HepG2 (cell line): Measurements from ENCODE around the gene CDX1. TPM values are rescaled to one million over a fixed set of nuclear protein-coding genes. Genes with fewer than 3 reads are reported as not detected.

Experiments
- ATAC-seq: fragments of 200-7000 bp; cut with Tn5 transposase; 3 replicates; pipeline ENCODE4 v1.9.1; 2020; ENCODE audit warnings: mild to moderate bottlenecking, moderate library complexity
- BruUV-seq: library from RNA; stranded (reverse); fragments of 400-500 nt; replicated peaks from 2 replicates; lab custom pipeline; 2021; lab: Mats Ljungman, UMichigan
- CTCF ChIA-PET: fragments of 300-600 bp; formaldehyde crosslinking; extraction: SDS; loops from one replicate; lab custom pipeline; 2021; ENCODE audit warnings: low total read pairs, inconsistent platforms, low intra/inter-chr PET ratio; lab: Yijun Ruan, JAX
- POLR2A ChIA-PET: fragments of 350-600 bp; sonication (Branson Sonifier 250); formaldehyde crosslinking; loops from one replicate; lab custom pipeline; 2020; ENCODE audit warnings: antibody characterized with exemption, inconsistent platforms; lab: Yijun Ruan, JAX
- DNase-seq: peaks from one replicate; pipeline ENCODE4 v3.0.0-alpha.2; 2015; ENCODE audit warnings: low spot score
- FAIRE-seq: peaks from 3 replicates; lab custom pipeline; 2011; peaks lifted over from hg19 to GRCh38; lab: Jason Lieb, UNC
- H2AFZ ChIP-seq: one replicate; pipeline ENCODE4 v1.6.1; 2011; ENCODE audit warnings: low read length, inconsistent platforms
- H3K27ac ChIP-seq: fragments of 300-600 bp; 3 replicates; pipeline ENCODE4 v1.8.0; 2011; ENCODE audit warnings: mixed run types, mild to moderate bottlenecking, mixed read lengths, low read length, inconsistent platforms; ENCODE audit not compliant: insufficient read depth; ENCODE audit errors: extremely low read length
- H3K27me3 ChIP-seq, 2 experiments: fragments of 200-600 bp in 1 of 2; 2 replicates in 1 of 2; 3 replicates in 1 of 2; pipeline versions ENCODE4 v1.6.0 to v1.8.0; 2011; ENCODE audit warnings: low read length in 2 of 2, mild to moderate bottlenecking in 2 of 2, moderate library complexity in 2 of 2, inconsistent platforms in 1 of 2; ENCODE audit not compliant: insufficient read depth in 2 of 2, control insufficient read depth in 1 of 2
- H3K36me3 ChIP-seq, 2 experiments: fragments of 200-600 bp in 1 of 2; replicated peaks in 1 of 2; 2 replicates in 1 of 2; 3 replicates in 1 of 2; pipeline versions ENCODE4 v1.5.1 to v1.8.0; 2011; ENCODE audit warnings: low read length in 2 of 2, inconsistent platforms in 1 of 2; ENCODE audit not compliant: insufficient read depth in 2 of 2, control insufficient read depth in 1 of 2
- H3K4me1 ChIP-seq: 2 replicates; pipeline ENCODE4 v1.5.1; 2012; ENCODE audit warnings: low read length, inconsistent platforms; ENCODE audit not compliant: insufficient read depth
- H3K4me2 ChIP-seq: 2 replicates; pipeline ENCODE4 v1.6.0; 2011; ENCODE audit warnings: low read depth, low read length, inconsistent platforms
- H3K4me3 ChIP-seq, 3 experiments: fragments of 200-600 bp in 1 of 3; sonication (generic), shearing (Covaris generic) in 1 of 3; replicated peaks in 1 of 3; 2 replicates each; pipeline ENCODE4 v1.5.1; 2011 to 2016; ENCODE audit warnings: low read length in 3 of 3, inconsistent platforms in 2 of 3, low read depth in 2 of 3, mild to moderate bottlenecking in 2 of 3, control low read depth in 1 of 3, mixed read lengths in 1 of 3; ENCODE audit not compliant: insufficient read depth in 1 of 3
- H3K79me2 ChIP-seq: one replicate; pipeline ENCODE4 v1.6.1; 2011; ENCODE audit warnings: low read length, inconsistent platforms; ENCODE audit not compliant: insufficient read depth
- H3K9ac ChIP-seq: 2 replicates; pipeline ENCODE4 v1.6.0; 2011; ENCODE audit warnings: mild to moderate bottlenecking, low read depth, low read length, inconsistent platforms; ENCODE audit not compliant: insufficient read depth
- H3K9me3 ChIP-seq: 2 replicates; pipeline ENCODE4 v1.5.1; 2012; ENCODE audit warnings: mild to moderate bottlenecking, low read length
- H4K20me1 ChIP-seq: 2 replicates; pipeline ENCODE4 v1.6.0; 2011; ENCODE audit warnings: inconsistent platforms, mild to moderate bottlenecking, low read length, moderate library complexity; ENCODE audit not compliant: insufficient read depth
- ADNP ChIP-seq: sonication (generic); formaldehyde crosslinking; IDR thresholded peaks from 2 replicates; pipeline ENCODE4 v1.4.0; 2020; ENCODE audit warnings: missing genetic modification reagents
- AGO2 ChIP-seq: fragments of 200-400 bp; formaldehyde crosslinking; optimal IDR thresholded peaks from 2 replicates; pipeline ENCODE3; 2017; ENCODE audit warnings: mild to moderate bottlenecking, low read depth, low read length, moderate library complexity
- CCDC6 ChIP-seq: sonication (generic); formaldehyde crosslinking; IDR thresholded peaks from 2 replicates; pipeline ENCODE4 v1.8.1; 2022; ENCODE audit warnings: mild to moderate bottlenecking, missing genetic modification reagents, moderate library complexity
- CEBPB ChIP-seq: IDR thresholded peaks from 2 replicates; pipeline ENCODE4 v1.6.1; 2011; ENCODE audit warnings: low read depth, low read length, improper control_type of control experiment, borderline replicate concordance
- EZH2 ChIP-seq: conservative IDR thresholded peaks from 2 replicates; pipeline ENCODE4 v1.6.1; 2012; ENCODE audit warnings: mild to moderate bottlenecking, low read depth, low read length, moderate library complexity
- FOXA3 ChIP-seq: IDR thresholded peaks from 2 replicates; pipeline ENCODE4 v1.6.1; 2016; ENCODE audit warnings: missing genetic modification reagents, missing compliant biosample characterization
- JUND ChIP-seq: sonication (generic); formaldehyde crosslinking; IDR thresholded peaks from 2 replicates; pipeline ENCODE4 v1.8.0; 2022; ENCODE audit warnings: mild to moderate bottlenecking, missing genetic modification reagents
- KDM5B ChIP-seq: sonication (generic); formaldehyde crosslinking; IDR thresholded peaks from 2 replicates; pipeline ENCODE4 v1.4.0; 2020; ENCODE audit warnings: missing genetic modification reagents, mild to moderate bottlenecking, borderline replicate concordance
- KLF6 ChIP-seq: IDR thresholded peaks from 2 replicates; pipeline ENCODE4 v1.8.0; 2016; ENCODE audit warnings: missing biosample characterization, missing genetic modification reagents
- NCOA2 ChIP-seq: sonication (generic); formaldehyde crosslinking; IDR thresholded peaks from 2 replicates; pipeline ENCODE4 v1.8.0; 2022; ENCODE audit warnings: inconsistent platforms
- PCBP1 ChIP-seq: fragments of 200-400 bp; formaldehyde crosslinking; IDR thresholded peaks from 2 replicates; pipeline ENCODE4 v1.6.1; 2017; ENCODE audit warnings: mild to moderate bottlenecking, low read depth, low read length, borderline replicate concordance
- POLR2A ChIP-seq, 2 experiments: IDR thresholded peaks; 2 replicates each; pipeline ENCODE4 v1.6.1; 2011; ENCODE audit warnings: low read depth in 2 of 2, low read length in 2 of 2, mild to moderate bottlenecking in 1 of 2, moderate library complexity in 1 of 2; ENCODE audit not compliant: insufficient read depth in 1 of 2
- TAF1 ChIP-seq: sonication (generic); formaldehyde crosslinking; IDR thresholded peaks from 2 replicates; pipeline ENCODE4 v1.4.0; 2020; ENCODE audit warnings: missing genetic modification reagents
- UBTF ChIP-seq: sonication (generic); formaldehyde crosslinking; IDR thresholded peaks from 2 replicates; pipeline ENCODE4 v1.4.0; 2020; ENCODE audit warnings: mild to moderate bottlenecking, missing genetic modification reagents
- ZBTB44 ChIP-seq: sonication (generic); formaldehyde crosslinking; IDR thresholded peaks from 2 replicates; pipeline ENCODE4 v1.4.0; 2020; ENCODE audit warnings: missing genetic modification reagents
- ZEB1 ChIP-seq: IDR thresholded peaks from 2 replicates; pipeline ENCODE4 v1.6.1; 2012; ENCODE audit warnings: mild to moderate bottlenecking, low read depth, inconsistent platforms; ENCODE audit not compliant: insufficient replicate concordance
- ZFAT ChIP-seq: sonication (generic); formaldehyde crosslinking; conservative IDR thresholded peaks from 2 replicates; pipeline ENCODE4 v1.8.1; 2023; ENCODE audit warnings: missing genetic modification reagents, inconsistent platforms
- ZNF3 ChIP-seq: IDR thresholded peaks from 2 replicates; pipeline ENCODE4 v1.7.0; 2017; ENCODE audit warnings: inconsistent platforms
- ZNF484 ChIP-seq: sonication (generic); formaldehyde crosslinking; IDR thresholded peaks from 2 replicates; pipeline ENCODE4 v1.5.1; 2020; ENCODE audit warnings: mild to moderate bottlenecking, low read depth, missing genetic modification reagents, borderline replicate concordance
- ZNF7 ChIP-seq: IDR thresholded peaks from 2 replicates; pipeline ENCODE4 v1.6.1; 2016; ENCODE audit warnings: missing biosample characterization, missing genetic modification reagents
- ZNF768 ChIP-seq: sonication (generic); formaldehyde crosslinking; IDR thresholded peaks from 2 replicates; pipeline ENCODE4 v1.4.0; 2020; ENCODE audit warnings: missing genetic modification reagents
- ZSCAN31 ChIP-seq: sonication (generic); formaldehyde crosslinking; IDR thresholded peaks from 2 replicates; pipeline ENCODE4 v1.5.0; 2020; ENCODE audit warnings: low read depth, mild to moderate bottlenecking, missing genetic modification reagents
- WGBS: methylation state at CpG from one replicate; pipeline ENCODE4 v1.1.6; 2017; ENCODE audit warnings: low lambda C conversion rate; 5-methylcytosine and 5-hydroxymethylcytosine counted together
- in situ Hi-C: cut with HindIII; loops from 2 replicates; pipeline ENCODE4 v1.10.0; 2017; ENCODE audit warnings: low pct_unique_long_range_greater_than_20kb; ENCODE audit not compliant: extremely low pct_ligation_motif_present
- intact Hi-C: fragments of 100-400 bp; cut with micrococcal nuclease; formaldehyde crosslinking; loops from one replicate; pipeline ENCODE4 v1.10.0; 2022; ENCODE audit not compliant: unreplicated experiment
- polyA plus RNA-seq, 8 experiments: library from polyadenylated mRNA; depleted of rRNA in 3 of 8; stranded (reverse) in 7 of 8; unstranded in 1 of 8; fragments of >200 nt; fragmentation: Illumina TruSeq in 4 of 8; extraction: Trizol in 4 of 8; gene quantifications; 2 replicates each; pipeline versions ENCODE4 v1.2.1 to v1.2.3, GENCODE V29; 2011 to 2016; ENCODE audit warnings: low read depth in 4 of 8, missing spikeins in 1 of 8, mixed read lengths in 1 of 8; ENCODE audit not compliant: insufficient read depth in 1 of 8
- total RNA-seq, 5 experiments: library from RNA; depleted of rRNA; stranded (reverse); fragments of >200 nt; fragmentation: Illumina TruSeq; extraction: Trizol; gene quantifications; 2 replicates each; pipeline ENCODE4 v1.2.3, GENCODE V29; 2016; ENCODE audit warnings: low read depth in 1 of 5

CDX1 gene
- total and polyA plus RNA-seq, 2 of the 13 experiments (the other 11 are each of a cell fraction or from before 2014, with no cell fraction given) = not detected

- TF ChIP-seq ZBTB44 (CRISPR knock-in tag) (no peak), POLR2A (IDR thresholded peaks at IDR 0.05; ENCODE audit: insufficient read depth in 1 of 2, low read depth in 2 of 2, low read length in 2 of 2) (peak in 1 of 2 experiments; percentile 17; a peak in 1 of 4 replicates), KDM5B (CRISPR knock-in tag) (peak; percentile 50; the same call in 1 of the 2 replicates), TAF1 (CRISPR knock-in tag) (no peak), CCDC6 (CRISPR knock-in tag) (no peak), CEBPB (peak; percentile 39; the same call in 1 of the 2 replicates), JUND (no peak), AGO2 (peak; percentile 44), ZSCAN31 (CRISPR knock-in tag) (no peak), ZNF7 (CRISPR knock-in tag) (peak; percentile 32; the same call in 1 of the 2 replicates)
Observed at GRCh38 chr5:150137997-150138396, 28.6 kb upstream of the CDX1 start (continued).

GRCh38 chr5:150138551-150139265 lies 27.9 kb upstream of the CDX1 start:
- Histone ChIP-seq H3K9me3 (no peaks in the 10 kb centered on the region), H3K27ac (peak overlapping the region; percentile 91), H3K27me3 (no peaks in the 10 kb centered on the region), H4K20me1 (no peaks in the 10 kb centered on the region), H3K9ac (peak overlapping the region; percentile 85), H3K79me2 (peaks cover 2% of the 10 kb centered on the region), H3K4me2 (peak overlapping the region; percentile 100), H3K36me3 (no peaks in the 10 kb centered on the region), H3K4me1 (peaks cover 97% of the 10 kb centered on the region), H2AFZ (no peak overlapping the region), H3K4me3 (peak overlapping the region; percentile 48 to 76 (median 64))
- in situ Hi-C loops = no loop called here
- intact Hi-C loops = loop anchor here (5.0 kb wide), 1 partner anchor 219 kb away; the partner anchor contains the start of gene TCOF1
- ChIA-PET CTCF (no interaction called here), POLR2A (interaction anchor here (1.0 to 3.6 kb wide), 8 partner anchors 15 to 404 kb away, joined by 3 to 31 read pairs (median 8); partner anchors contain the start of genes CD74 and PDGFRB)
- DNase-seq (peak; percentile 89), ATAC-seq (peak; percentile 62), FAIRE-seq (peak; percentile 77)
- 25% methylated on average over 5 of the region's 10 CpGs for WGBS
- no TSS peak for BruUV-seq
- peak; percentile 66 for TF ChIP-seq FOXA3 (CRISPR knock-in tag)
- no peak for TF ChIP-seq EZH2
- TF ChIP-seq ZFAT (CRISPR knock-in tag) = no peak
- 0 out of 2 replicates have a peak, but pooled peaks have one; percentile 10 for TF ChIP-seq PCBP1
- no peak for TF ChIP-seq KLF6 (CRISPR knock-in tag)
- no peak for TF ChIP-seq ZNF3 (CRISPR knock-in tag)
- TF ChIP-seq ADNP (CRISPR knock-in tag) = peak; percentile 69; the same call in 1 of the 2 replicates
- no peak for TF ChIP-seq ZNF484 (CRISPR knock-in tag)
- peak; percentile 72 for TF ChIP-seq NCOA2 (CRISPR knock-in tag)
- TF ChIP-seq UBTF (CRISPR knock-in tag) = peak; percentile 68; the same call in 1 of the 2 replicates
- peak; percentile 99 for TF ChIP-seq ZNF768 (CRISPR knock-in tag)
- TF ChIP-seq ZEB1 = no peak
